HG02852 (cell line): ENCODE data around the gene LLCFC1.

Experiments used
- ATAC-seq: cut with Tn5 transposase; IDR thresholded peaks from one replicate; pipeline ENCODE4 v1.9.1; 2021; ENCODE audit warnings: mild to moderate bottlenecking, moderate library complexity; ENCODE audit not compliant: unreplicated experiment

LLCFC1 gene

GRCh38 chr7:142910031-142910433 is 29.3 kb upstream of the LLCFC1 start:
- ATAC-seq, result no peak

- no peak for ATAC-seq
These were observed 28.8 kb upstream of the LLCFC1 start for GRCh38 chr7:142910481-142910880.

GRCh38 chr7:142913051-142913450 is 26.2 kb upstream of the LLCFC1 start:
- ATAC-seq, result no peak

- no peak for ATAC-seq
These were observed 25.7 kb upstream of the LLCFC1 start for GRCh38 chr7:142913566-142913965.

GRCh38 chr7:142914121-142914520 is 25.2 kb upstream of the LLCFC1 start:
- no peak for ATAC-seq

GRCh38 chr7:142915315-142915714 is 24.0 kb upstream of the LLCFC1 start:
- no peak for ATAC-seq

GRCh38 chr7:142916508-142916907 is 22.8 kb upstream of the LLCFC1 start:
- ATAC-seq, result no peak

- ATAC-seq, result no peak
These were observed 21.8 kb upstream of the LLCFC1 start for GRCh38 chr7:142917447-142917846.

- ATAC-seq, result no peak
These were observed 20.4 kb upstream of the LLCFC1 start for GRCh38 chr7:142918901-142919300.

- ATAC-seq, result no peak
These were observed 19.6 kb upstream of the LLCFC1 start for GRCh38 chr7:142919656-142920055.

GRCh38 chr7:142923391-142923790 is 15.9 kb upstream of the LLCFC1 start:
- no peak for ATAC-seq

GRCh38 chr7:142925413-142925812 is 13.9 kb upstream of the LLCFC1 start:
- no peak for ATAC-seq

- ATAC-seq, result no peak
These were observed 12.1 kb upstream of the LLCFC1 start for GRCh38 chr7:142927085-142927745.

- no peak for ATAC-seq
These were observed 11.3 kb upstream of the LLCFC1 start for GRCh38 chr7:142927949-142928348.

GRCh38 chr7:142930126-142930730 is 9.1 kb upstream of the LLCFC1 start:
- no peak for ATAC-seq

GRCh38 chr7:142932386-142933091 is 6.7 kb upstream of the LLCFC1 start:
- ATAC-seq, result no peak

GRCh38 chr7:142933092-142933475 is 6.2 kb upstream of the LLCFC1 start:
- no peak for ATAC-seq

GRCh38 chr7:142933624-142934023 is 5.7 kb upstream of the LLCFC1 start, which contains the start of gene TRPV5:
Gene TRPV5 (minus strand): TSS chr7:142933746. CDS start chr7:142933459, 287 bp downstream.
- ATAC-seq, result no peak

- no peak for ATAC-seq
These were observed 5.2 kb upstream of the LLCFC1 start for GRCh38 chr7:142934056-142934455.

GRCh38 chr7:142935941-142936565 is 3.2 kb upstream of the LLCFC1 start:
- no peak for ATAC-seq

GRCh38 chr7:142938611-142939010 is 673 bp upstream of the LLCFC1 start:
- no peak for ATAC-seq
